ENCODE measurements around the gene ZP3.
"Not testable (repeated sequence)": the region's sequence is repeated elsewhere in the genome, so short reads cannot be mapped to it uniquely, and the experiment has no call there.

The ZP3 gene

GRCh38 chr7:76443846-76444245, 19.1 kb downstream of the ZP3 start:
- not testable (repeated sequence) for DNase-seq

- DNase-seq: peak; percentile 50
Measured at GRCh38 chr7:76445577-76446008, 20.8 kb downstream of the ZP3 start.

- not testable (repeated sequence) for DNase-seq
Measured at GRCh38 chr7:76457017-76457416, 32.3 kb downstream of the ZP3 start.

GRCh38 chr7:76458504-76458903, 33.8 kb downstream of the ZP3 start:
- not testable (repeated sequence) for DNase-seq

GRCh38 chr7:76460767-76461166, 36.0 kb downstream of the ZP3 start:
- DNase-seq: not testable (repeated sequence)

- not testable (repeated sequence) for DNase-seq
Measured at GRCh38 chr7:76461464-76462101, 36.8 kb downstream of the ZP3 start, which contains the start of gene DTX2. Gene DTX2, plus strand, starts transcription at chr7:76461709. Its CDS starts 18,801 bp downstream, at chr7:76480510.

GRCh38 chr7:76462271-76462882, 37.6 kb downstream of the ZP3 start:
- DNase-seq: not testable (repeated sequence)

GRCh38 chr7:76464959-76465358, 40.2 kb downstream of the ZP3 start:
- DNase-seq: not testable (repeated sequence)

- DNase-seq: not testable (repeated sequence)
Measured at GRCh38 chr7:76465950-76466349, 41.2 kb downstream of the ZP3 start.

GRCh38 chr7:76467743-76468404, 43.1 kb downstream of the ZP3 start:
- DNase-seq: not testable (repeated sequence)

- DNase-seq: peak; percentile 65
Measured at GRCh38 chr7:76471556-76472221, 46.9 kb downstream of the ZP3 start.

- DNase-seq: not testable (repeated sequence)
Measured at GRCh38 chr7:76473097-76473496, 48.3 kb downstream of the ZP3 start.

- not testable (repeated sequence) for DNase-seq
Measured at GRCh38 chr7:76476280-76476679, 51.5 kb downstream of the ZP3 start.

GRCh38 chr7:76476742-76477474, 52.2 kb downstream of the ZP3 start:
- not testable (repeated sequence) for DNase-seq

- DNase-seq: peak; percentile 39
Measured at GRCh38 chr7:76479628-76480027, 54.9 kb downstream of the ZP3 start.

GRCh38 chr7:76480403-76481253, 55.9 kb downstream of the ZP3 start:
- DNase-seq: not testable (repeated sequence)

- DNase-seq: not testable (repeated sequence)
Measured at GRCh38 chr7:76482660-76483059, 57.9 kb downstream of the ZP3 start.

GRCh38 chr7:76483081-76483480, 58.3 kb downstream of the ZP3 start:
- DNase-seq: not testable (repeated sequence)

- DNase-seq: not testable (repeated sequence)
Measured at GRCh38 chr7:76484456-76484855, 59.7 kb downstream of the ZP3 start.

GRCh38 chr7:76485822-76486610, 61.3 kb downstream of the ZP3 start:
- DNase-seq: not testable (repeated sequence)

- not testable (repeated sequence) for DNase-seq
Measured at GRCh38 chr7:76486618-76487017, 61.9 kb downstream of the ZP3 start.
